ENCODE measurements around the gene AUTS2. TPM values are rescaled to one million over a fixed set of nuclear protein-coding genes. Genes with fewer than 3 reads are reported as not detected.
A peak's percentile ranks its signal among the peaks of the same experiment; 100 is the strongest.

Gene AUTS2
- total RNA-seq, 3 donors from 2014 or later, result 31.2 to 67.6 (median 36.5) TPM

GRCh38 chr7:69932034-69932628, 333.9 kb downstream of the AUTS2 start:
- Histone ChIP-seq H3K36me3 (ENCODE audit: low read depth) (no peaks in the 10 kb centered on the region), H3K4me3 (no peak overlapping the region), H3K9me3 (no peaks in the 10 kb centered on the region), H3K4me1 (ENCODE audit: low read depth) (no peaks in the 10 kb centered on the region)
- ATAC-seq, result no peak
- DNase-seq, result peak in 1 of 3 donors; percentile 18
- TF ChIP-seq, protein P1, sequence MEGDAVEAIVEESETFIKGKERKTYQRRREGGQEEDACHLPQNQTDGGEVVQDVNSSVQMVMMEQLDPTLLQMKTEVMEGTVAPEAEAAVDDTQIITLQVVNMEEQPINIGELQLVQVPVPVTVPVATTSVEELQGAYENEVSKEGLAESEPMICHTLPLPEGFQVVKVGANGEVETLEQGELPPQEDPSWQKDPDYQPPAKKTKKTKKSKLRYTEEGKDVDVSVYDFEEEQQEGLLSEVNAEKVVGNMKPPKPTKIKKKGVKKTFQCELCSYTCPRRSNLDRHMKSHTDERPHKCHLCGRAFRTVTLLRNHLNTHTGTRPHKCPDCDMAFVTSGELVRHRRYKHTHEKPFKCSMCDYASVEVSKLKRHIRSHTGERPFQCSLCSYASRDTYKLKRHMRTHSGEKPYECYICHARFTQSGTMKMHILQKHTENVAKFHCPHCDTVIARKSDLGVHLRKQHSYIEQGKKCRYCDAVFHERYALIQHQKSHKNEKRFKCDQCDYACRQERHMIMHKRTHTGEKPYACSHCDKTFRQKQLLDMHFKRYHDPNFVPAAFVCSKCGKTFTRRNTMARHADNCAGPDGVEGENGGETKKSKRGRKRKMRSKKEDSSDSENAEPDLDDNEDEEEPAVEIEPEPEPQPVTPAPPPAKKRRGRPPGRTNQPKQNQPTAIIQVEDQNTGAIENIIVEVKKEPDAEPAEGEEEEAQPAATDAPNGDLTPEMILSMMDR (IDR thresholded peaks at IDR 0.05), result no peak
- intact Hi-C loops (cut with DNase I, micrococcal nuclease), result no loop called here

GRCh38 chr7:69934144-69934903, 336.0 kb downstream of the AUTS2 start:
- no peaks in the 10 kb centered on the region for H3K36me3 ChIP-seq (ENCODE audit: low read depth)
- no peaks in the 10 kb centered on the region for H3K9me3 ChIP-seq
- no peaks in the 10 kb centered on the region for H3K4me1 ChIP-seq (ENCODE audit: low read depth)
- no peak overlapping the region for H3K4me3 ChIP-seq
- ATAC-seq (no peak), DNase-seq (no peak)
- intact Hi-C loops (cut with DNase I, micrococcal nuclease), result no loop called here
- TF ChIP-seq, protein P1 (IDR thresholded peaks at IDR 0.05), result no peak

DNA sequence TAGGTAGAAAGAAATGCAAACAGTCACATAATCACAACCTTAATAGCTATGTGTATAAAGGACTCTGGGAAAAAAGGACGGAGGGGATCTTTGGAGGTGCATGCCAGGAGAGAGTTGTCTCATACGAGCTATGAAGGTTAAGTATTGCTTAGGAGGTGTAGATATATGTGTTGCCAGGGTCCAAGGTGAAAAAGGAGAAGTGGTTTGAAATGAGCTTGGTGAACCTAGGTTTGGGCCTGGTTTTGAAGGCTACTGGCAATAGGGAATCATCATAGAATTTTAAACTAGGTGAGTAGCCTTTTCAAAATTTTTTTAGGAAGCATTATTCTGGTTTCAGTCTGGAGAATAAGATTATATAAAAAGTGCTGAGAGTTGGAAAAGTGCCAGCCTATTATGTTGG, 336.8 kb downstream of the AUTS2 start:
- Histone ChIP-seq H3K4me3 (no peak overlapping the region), H3K4me1 (ENCODE audit: low read depth) (no peaks in the 10 kb centered on the region), H3K9me3 (no peaks in the 10 kb centered on the region), H3K36me3 (ENCODE audit: low read depth) (no peaks in the 10 kb centered on the region)
- intact Hi-C loops (cut with DNase I, micrococcal nuclease), result no loop called here
- TF ChIP-seq, protein P1 (IDR thresholded peaks at IDR 0.05), result no peak
- ATAC-seq (no peak), DNase-seq (no peak)

DNA sequence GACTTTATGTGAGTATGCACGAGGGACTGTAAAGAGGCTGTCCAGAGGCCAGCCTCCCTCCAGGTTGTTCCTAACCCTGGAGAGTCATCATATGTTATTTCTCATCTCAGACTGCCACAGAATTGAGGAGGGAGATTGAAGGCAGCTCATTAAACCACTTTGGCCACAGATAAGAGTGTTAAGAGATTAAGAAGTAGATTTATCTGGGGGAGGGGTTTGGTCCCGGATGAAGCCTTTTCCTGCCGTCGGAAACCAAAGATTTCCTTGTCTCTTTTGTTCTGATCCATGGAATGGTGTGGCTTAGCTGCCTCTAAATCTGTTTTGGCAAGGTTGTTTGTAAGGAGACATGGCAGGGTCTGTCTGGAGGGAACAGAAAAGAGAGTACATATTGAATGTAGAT, 338.8 kb downstream of the AUTS2 start:
- Histone ChIP-seq H3K4me1 (ENCODE audit: low read depth) (no peaks in the 10 kb centered on the region), H3K9me3 (no peaks in the 10 kb centered on the region), H3K36me3 (ENCODE audit: low read depth) (no peaks in the 10 kb centered on the region), H3K4me3 (no peak overlapping the region)
- DNase-seq, result no peak
- TF ChIP-seq, protein P1 (IDR thresholded peaks at IDR 0.05), result no peak
- intact Hi-C loops (cut with DNase I, micrococcal nuclease), result no loop called here
- no peak for ATAC-seq

DNA sequence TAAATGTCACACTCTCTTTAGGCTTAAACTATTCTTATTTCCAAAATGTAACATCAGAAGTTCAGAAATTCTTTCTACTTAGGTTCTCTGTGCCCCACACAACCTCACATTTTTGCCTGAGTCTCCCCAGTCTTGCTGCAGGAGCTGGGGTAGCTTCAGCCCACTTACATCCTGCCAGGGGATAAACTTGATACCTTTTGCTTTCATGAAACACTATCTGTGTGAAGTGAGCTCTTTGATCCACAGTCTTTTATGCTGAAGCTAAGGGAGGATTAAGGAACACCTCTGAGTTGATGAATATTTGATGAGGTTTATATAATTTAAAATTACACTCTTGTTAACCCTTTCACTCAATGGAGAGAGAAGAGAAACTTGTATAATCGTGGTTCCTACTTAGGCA, 341.0 kb downstream of the AUTS2 start:
- intact Hi-C loops (cut with DNase I, micrococcal nuclease), result no loop called here
- Histone ChIP-seq H3K9me3 (no peaks in the 10 kb centered on the region), H3K36me3 (ENCODE audit: low read depth) (no peaks in the 10 kb centered on the region), H3K4me1 (ENCODE audit: low read depth) (no peaks in the 10 kb centered on the region), H3K4me3 (no peak overlapping the region)
- ATAC-seq, result no peak
- DNase-seq, result no peak
- TF ChIP-seq, protein P1 (IDR thresholded peaks at IDR 0.05), result no peak
